ENCODE results near the gene ZC3H12C. TPM values are rescaled to one million over a fixed set of nuclear protein-coding genes. Genes with fewer than 3 reads are reported as not detected.

Gene ZC3H12C
- 18.4 and 19.1 TPM in 2 replicates for total RNA-seq

DNA sequence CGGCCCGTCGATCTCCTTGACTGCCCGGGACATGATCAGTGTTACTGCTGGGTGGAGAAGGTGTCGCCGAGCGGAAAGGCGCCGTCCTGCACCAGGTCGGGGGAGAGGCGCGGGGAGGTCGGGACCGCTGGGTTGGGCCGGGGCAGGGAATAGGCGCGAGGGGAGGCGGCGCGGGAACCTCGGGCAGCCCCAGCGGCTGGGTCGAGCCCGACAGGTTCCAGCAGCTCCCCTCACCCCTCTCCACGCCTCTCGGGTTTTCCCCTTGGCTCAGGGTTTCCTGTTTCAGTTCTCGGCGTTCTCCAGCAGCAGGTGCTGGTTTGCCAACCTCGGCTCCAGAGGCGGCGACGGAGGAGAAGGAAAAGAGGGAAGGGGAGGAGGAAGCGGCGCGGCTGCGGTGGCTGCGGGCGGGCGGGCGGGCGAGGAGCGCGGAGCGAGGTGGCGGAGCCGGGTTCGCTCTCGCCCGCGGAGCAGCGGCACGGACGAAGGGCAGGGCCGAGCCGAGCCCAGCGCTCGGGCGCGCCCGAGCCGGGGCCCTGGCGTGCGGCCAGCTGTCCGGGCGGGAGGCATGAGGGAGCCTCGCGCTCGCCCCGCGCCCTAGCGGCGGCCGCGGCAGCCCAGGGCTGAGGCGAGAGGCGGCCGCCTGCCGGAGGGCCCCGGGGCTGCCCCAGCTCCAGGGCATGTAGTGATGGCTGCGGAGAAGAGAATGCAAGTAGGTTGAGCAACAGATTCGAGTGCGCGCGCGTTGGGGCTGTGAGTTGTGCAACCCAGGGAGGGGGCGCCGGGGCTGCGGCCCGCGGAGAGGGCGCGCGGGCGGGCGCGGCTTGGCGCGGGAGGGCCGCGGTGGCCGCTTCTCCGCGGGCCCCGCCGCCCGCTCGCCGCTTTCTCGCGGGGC lies at the start of gene ZC3H12C:
Gene ZC3H12C, plus strand, starts transcription at position 878 of the 892 bp plus-strand sequence. CDS start 20 bp downstream, outside the sequence.

Other genes starting within 250 kb of the ZC3H12C start
- 88.1 and 101 TPM in 2 replicates for gene RDX, start 203.2 kb downstream of the ZC3H12C start, total RNA-seq